Fibroblast of lung (primary cell): ENCODE results near the gene SORD.

ENCODE experiments used
- EZH2 ChIP-seq: IDR thresholded peaks from 2 replicates; pipeline ENCODE4 v1.5.1; 2012; ENCODE audit warnings: low read length, control low read depth, mild to moderate bottlenecking; ENCODE audit errors: missing control alignments
- TF ChIP-seq, protein P1 (sequence below), 2 donors: IDR thresholded peaks in 1 of 2; conservative IDR thresholded peaks in 1 of 2; 1 replicate in 1 of 2; 2 replicates in 1 of 2; pipeline ENCODE4 v1.5.1; 2011 to 2012; ENCODE audit warnings: low read length in 2 of 2, control low read depth in 1 of 2, inconsistent platforms in 1 of 2, low read depth in 1 of 2, mild to moderate bottlenecking in 1 of 2

DNA sequence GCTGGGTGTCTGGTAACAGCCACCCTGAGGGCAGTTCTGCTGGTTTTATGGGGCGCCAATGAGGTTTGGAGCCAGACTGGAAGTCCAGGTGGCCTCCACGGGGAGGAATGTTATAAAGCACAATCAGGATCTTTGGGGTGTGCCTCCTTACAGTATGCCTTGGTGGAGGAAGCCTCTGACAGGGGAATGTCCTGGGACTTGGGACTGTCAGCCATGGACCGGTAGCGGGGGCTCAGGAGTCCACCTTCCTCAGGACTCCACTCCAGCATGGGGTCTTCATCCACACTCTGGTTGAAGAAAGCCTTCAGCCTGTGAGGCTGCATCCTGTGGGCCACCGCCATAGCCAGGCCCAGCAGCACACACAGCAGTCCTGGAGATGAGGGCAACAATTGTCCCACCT, 96.0 kb downstream of the SORD start:
- TF ChIP-seq, protein P1, sequence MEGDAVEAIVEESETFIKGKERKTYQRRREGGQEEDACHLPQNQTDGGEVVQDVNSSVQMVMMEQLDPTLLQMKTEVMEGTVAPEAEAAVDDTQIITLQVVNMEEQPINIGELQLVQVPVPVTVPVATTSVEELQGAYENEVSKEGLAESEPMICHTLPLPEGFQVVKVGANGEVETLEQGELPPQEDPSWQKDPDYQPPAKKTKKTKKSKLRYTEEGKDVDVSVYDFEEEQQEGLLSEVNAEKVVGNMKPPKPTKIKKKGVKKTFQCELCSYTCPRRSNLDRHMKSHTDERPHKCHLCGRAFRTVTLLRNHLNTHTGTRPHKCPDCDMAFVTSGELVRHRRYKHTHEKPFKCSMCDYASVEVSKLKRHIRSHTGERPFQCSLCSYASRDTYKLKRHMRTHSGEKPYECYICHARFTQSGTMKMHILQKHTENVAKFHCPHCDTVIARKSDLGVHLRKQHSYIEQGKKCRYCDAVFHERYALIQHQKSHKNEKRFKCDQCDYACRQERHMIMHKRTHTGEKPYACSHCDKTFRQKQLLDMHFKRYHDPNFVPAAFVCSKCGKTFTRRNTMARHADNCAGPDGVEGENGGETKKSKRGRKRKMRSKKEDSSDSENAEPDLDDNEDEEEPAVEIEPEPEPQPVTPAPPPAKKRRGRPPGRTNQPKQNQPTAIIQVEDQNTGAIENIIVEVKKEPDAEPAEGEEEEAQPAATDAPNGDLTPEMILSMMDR (conservative IDR thresholded peaks at IDR 0.05 in 1 of 2, IDR thresholded peaks at IDR 0.05 in 1 of 2; ENCODE audit: low read depth in 1 of 2, low read length in 2 of 2), result no peak
- TF ChIP-seq EZH2, result no peak
